ENCODE results near the gene GPA33. TPM values are rescaled to one million over a fixed set of nuclear protein-coding genes. Genes with fewer than 3 reads are reported as not detected.

The GPA33 gene
- total and polyA plus RNA-seq, 9 of the 15 experiments (the other 6 are each of a cell fraction or from before 2014, with no cell fraction given), result 0.13 TPM; not detected in 8

GRCh38 chr1:167066333-167067122 is 23.6 kb downstream of the GPA33 start (continued):
- TF ChIP-seq REST (IDR thresholded peaks at IDR 0.05; ENCODE audit: borderline replicate concordance), result peak; percentile 94
- no peak for TF ChIP-seq REST (CRISPR knock-in tag; IDR thresholded peaks at IDR 0.05; ENCODE audit: low read depth)
- TF ChIP-seq L3MBTL2 (IDR thresholded peaks at IDR 0.05), result peak; percentile 81
- TF ChIP-seq BHLHE40 (IDR thresholded peaks at IDR 0.05; ENCODE audit: low read length), result peak; percentile 69
- peak; percentile 32 for TF ChIP-seq HMGN3 (IDR thresholded peaks at IDR 0.05; ENCODE audit: borderline replicate concordance, extremely low read depth, insufficient read length, low read depth, low read length)
- TF ChIP-seq SAFB (IDR thresholded peaks at IDR 0.05; ENCODE audit: borderline replicate concordance, low read depth, low read length), result peak; percentile 27; the same call in 1 of the 2 replicates
- no peak for TF ChIP-seq IRF1 (CRISPR knock-in tag; IDR thresholded peaks at IDR 0.05; ENCODE audit: borderline replicate concordance)
- TF ChIP-seq ZNF277 (CRISPR knock-in tag; IDR thresholded peaks at IDR 0.05; ENCODE audit: borderline replicate concordance), result no peak
- TF ChIP-seq KDM4B (IDR thresholded peaks at IDR 0.05; ENCODE audit: borderline replicate concordance in 2 of 2, low read depth in 1 of 2), result 0 out of 4 replicates have a peak, but pooled peaks of 1 of the 2 experiments have one; percentile 49
- TF ChIP-seq CCNT2 (IDR thresholded peaks at IDR 0.05; ENCODE audit: borderline replicate concordance, extremely low read depth, insufficient read length, low read depth, low read length), result peak; percentile 18
- TF ChIP-seq CHD2 (IDR thresholded peaks at IDR 0.05; ENCODE audit: low read depth, low read length), result no peak
- peak; percentile 96 for TF ChIP-seq STAG1 (CRISPR knock-in tag; IDR thresholded peaks at IDR 0.05; ENCODE audit: borderline replicate concordance)
- peak; percentile 94 for TF ChIP-seq DEAF1 (CRISPR knock-in tag; IDR thresholded peaks at IDR 0.05)
